ENCODE results near the gene CCDC196.

DNA sequence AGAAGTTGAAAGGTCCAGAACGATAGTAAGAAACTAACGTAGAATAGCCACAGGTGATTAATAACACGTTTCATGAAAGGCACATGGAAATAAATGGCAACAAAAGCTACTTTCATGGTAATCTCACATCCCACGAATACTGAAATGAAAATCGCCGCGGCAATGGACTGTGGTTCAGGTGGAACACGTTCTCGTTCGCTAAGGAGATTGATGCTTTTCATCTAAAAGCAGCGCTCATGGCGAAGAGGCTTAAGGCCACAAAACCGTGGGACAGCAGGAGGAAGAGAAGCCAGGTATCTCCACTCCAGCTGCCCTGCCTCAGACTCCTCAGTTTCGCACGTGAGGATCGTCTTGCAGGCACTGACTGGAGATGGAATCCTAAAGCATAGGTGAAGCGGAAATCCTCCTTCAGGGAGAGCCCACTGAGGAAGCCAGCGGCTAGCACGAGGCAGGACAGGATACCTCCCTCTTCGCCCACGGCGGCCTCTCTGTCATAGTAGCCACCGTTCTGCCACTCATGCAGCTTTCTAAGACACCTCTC, 21.1 kb downstream of the CCDC196 start:
- TF ChIP-seq, protein P1, sequence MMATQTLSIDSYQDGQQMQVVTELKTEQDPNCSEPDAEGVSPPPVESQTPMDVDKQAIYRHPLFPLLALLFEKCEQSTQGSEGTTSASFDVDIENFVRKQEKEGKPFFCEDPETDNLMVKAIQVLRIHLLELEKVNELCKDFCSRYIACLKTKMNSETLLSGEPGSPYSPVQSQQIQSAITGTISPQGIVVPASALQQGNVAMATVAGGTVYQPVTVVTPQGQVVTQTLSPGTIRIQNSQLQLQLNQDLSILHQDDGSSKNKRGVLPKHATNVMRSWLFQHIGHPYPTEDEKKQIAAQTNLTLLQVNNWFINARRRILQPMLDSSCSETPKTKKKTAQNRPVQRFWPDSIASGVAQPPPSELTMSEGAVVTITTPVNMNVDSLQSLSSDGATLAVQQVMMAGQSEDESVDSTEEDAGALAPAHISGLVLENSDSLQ (IDR thresholded peaks at IDR 0.05), result no peak
- TF ChIP-seq HDGF (IDR thresholded peaks at IDR 0.05; ENCODE audit: borderline replicate concordance) (no peak), FOXM1 (IDR thresholded peaks at IDR 0.05; ENCODE audit: borderline replicate concordance) (no peak), ELF4 (IDR thresholded peaks at IDR 0.05) (no peak), SUZ12 (IDR thresholded peaks at IDR 0.05) (no peak), FOXK2 (IDR thresholded peaks at IDR 0.05) (no peak), SP1 (IDR thresholded peaks at IDR 0.05) (no peak), NFRKB (IDR thresholded peaks at IDR 0.05) (no peak)
